DND-41 (cell line): ENCODE data around the gene ADCK1.

Experiments
- EZH2 ChIP-seq: IDR thresholded peaks from 3 replicates; pipeline ENCODE4 v1.6.1; 2012; ENCODE audit warnings: borderline replicate concordance, low read depth, mild to moderate bottlenecking, moderate library complexity, low read length, inconsistent platforms; ENCODE audit not compliant: severe bottlenecking
- TF ChIP-seq, protein P1 (sequence below): IDR thresholded peaks from 2 replicates; pipeline ENCODE4 v1.5.1; 2012; ENCODE audit warnings: borderline replicate concordance, low read length, moderate library complexity, mild to moderate bottlenecking; ENCODE audit not compliant: poor library complexity, severe bottlenecking; ENCODE audit errors: extremely low read depth

DNA sequence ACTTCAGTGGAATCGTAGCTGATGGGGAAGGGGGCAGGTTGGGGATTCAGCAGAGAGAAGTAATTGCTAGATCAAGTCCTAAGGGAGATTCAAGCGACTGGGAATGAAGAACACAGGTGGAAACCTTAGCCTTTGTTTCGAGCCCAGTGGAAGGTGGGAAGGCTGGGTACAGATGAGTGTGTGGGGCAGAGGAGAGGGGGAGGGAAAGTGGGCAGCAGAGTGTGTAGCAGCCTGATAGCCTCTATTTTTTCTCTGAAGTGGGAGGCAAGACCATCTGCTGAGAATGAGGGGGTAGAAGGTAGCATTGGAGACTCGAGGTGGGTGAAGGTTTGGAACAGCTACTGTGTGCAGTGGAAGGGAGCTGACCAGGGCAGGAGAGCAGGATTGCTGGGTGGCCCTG lies 91.0 kb downstream of the ADCK1 start:
- TF ChIP-seq, protein P1, sequence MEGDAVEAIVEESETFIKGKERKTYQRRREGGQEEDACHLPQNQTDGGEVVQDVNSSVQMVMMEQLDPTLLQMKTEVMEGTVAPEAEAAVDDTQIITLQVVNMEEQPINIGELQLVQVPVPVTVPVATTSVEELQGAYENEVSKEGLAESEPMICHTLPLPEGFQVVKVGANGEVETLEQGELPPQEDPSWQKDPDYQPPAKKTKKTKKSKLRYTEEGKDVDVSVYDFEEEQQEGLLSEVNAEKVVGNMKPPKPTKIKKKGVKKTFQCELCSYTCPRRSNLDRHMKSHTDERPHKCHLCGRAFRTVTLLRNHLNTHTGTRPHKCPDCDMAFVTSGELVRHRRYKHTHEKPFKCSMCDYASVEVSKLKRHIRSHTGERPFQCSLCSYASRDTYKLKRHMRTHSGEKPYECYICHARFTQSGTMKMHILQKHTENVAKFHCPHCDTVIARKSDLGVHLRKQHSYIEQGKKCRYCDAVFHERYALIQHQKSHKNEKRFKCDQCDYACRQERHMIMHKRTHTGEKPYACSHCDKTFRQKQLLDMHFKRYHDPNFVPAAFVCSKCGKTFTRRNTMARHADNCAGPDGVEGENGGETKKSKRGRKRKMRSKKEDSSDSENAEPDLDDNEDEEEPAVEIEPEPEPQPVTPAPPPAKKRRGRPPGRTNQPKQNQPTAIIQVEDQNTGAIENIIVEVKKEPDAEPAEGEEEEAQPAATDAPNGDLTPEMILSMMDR, result no peak
- TF ChIP-seq EZH2, result no peak
